GM08714 (cell line): ENCODE results near the gene CRYBB2.
"Not testable (repeated sequence)": the region's sequence is repeated elsewhere in the genome, so short reads cannot be mapped to it uniquely, and the experiment has no call there.

ENCODE experiments used
- H3K4me3 ChIP-seq: fragments of 200-500 bp; sonication (Bioruptor generic); 2 replicates; pipeline ENCODE4 v1.5.1; 2014; ENCODE audit warnings: mild to moderate bottlenecking, low read length, inconsistent platforms
- ZNF274 ChIP-seq: IDR thresholded peaks from 2 replicates; pipeline ENCODE4 v1.6.1; 2012; ENCODE audit warnings: mild to moderate bottlenecking, low read depth, low read length

The CRYBB2 gene

GRCh38 chr22:25207553-25208157 is 11.8 kb upstream of the CRYBB2 start:
- TF ChIP-seq ZNF274, result no peak
- H3K4me3 ChIP-seq, result no peak overlapping the region

DNA sequence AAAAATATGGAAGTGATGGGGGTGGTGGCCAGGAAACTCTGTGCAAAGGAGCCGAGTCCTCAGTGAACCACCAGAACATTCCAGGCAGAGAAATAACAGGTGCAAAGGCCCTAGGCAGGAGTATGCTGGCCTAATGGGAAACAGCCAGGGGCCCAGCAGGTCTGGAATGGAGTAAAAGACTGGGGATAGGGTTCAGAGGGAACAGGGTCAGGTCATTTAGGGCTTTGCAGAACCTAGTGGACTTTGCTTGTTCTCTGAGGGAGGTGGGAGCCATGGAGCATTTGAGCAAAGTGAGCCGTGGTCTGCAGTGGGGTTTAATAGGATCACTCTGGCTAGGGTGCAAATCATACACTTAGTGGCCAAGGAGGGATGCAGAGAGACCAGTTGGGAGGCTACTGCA is 11.1 kb upstream of the CRYBB2 start:
- TF ChIP-seq ZNF274, result no peak
- no peak overlapping the region for H3K4me3 ChIP-seq

GRCh38 chr22:25208743-25209505 is 10.5 kb upstream of the CRYBB2 start:
- no peak overlapping the region for H3K4me3 ChIP-seq
- no peak for TF ChIP-seq ZNF274

- no peak overlapping the region for H3K4me3 ChIP-seq
- TF ChIP-seq ZNF274, result no peak
Observed at GRCh38 chr22:25210793-25211192, 8.6 kb upstream of the CRYBB2 start.

DNA sequence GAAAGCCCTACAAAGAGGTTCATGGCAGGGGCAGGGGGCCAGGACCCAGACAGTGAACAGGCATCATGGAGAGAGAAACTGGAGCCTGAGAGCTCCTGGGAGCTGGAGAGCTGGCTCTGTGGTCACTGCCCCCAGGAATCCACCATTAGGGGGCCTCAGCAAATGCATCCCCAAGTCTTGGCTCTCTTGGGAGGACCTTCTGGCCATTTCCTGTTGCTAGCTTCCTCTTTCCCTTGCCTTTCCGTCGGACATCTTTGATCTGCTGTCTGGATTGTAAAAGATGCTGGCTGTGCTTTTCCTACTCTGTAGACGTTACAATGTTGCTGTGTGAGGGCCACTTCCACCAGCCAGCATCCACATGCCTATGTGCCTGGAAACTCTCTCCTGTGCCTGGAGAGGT is 7.1 kb upstream of the CRYBB2 start:
- H3K4me3 ChIP-seq, result no peak overlapping the region
- no peak for TF ChIP-seq ZNF274

DNA sequence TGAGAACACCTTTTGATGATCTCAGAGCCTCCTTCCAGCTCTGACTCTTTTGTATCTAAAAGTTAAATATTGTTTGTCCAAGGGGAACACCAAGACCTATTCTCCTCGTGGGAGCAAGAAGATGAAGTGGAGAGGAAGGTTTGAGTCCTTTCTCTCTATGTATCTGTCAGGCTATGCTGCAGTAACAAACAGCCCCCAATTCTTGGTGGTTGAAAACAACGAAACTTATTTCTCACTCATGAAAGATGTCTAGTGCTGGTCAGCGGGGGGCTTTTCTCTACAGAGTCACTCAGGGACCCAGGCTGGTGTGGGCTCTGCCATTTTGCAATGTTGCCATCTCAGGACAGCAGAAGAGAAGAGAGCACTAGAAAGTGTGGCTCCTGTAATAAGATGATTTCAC is 6.2 kb upstream of the CRYBB2 start:
- no peak overlapping the region for H3K4me3 ChIP-seq
- TF ChIP-seq ZNF274, result no peak

DNA sequence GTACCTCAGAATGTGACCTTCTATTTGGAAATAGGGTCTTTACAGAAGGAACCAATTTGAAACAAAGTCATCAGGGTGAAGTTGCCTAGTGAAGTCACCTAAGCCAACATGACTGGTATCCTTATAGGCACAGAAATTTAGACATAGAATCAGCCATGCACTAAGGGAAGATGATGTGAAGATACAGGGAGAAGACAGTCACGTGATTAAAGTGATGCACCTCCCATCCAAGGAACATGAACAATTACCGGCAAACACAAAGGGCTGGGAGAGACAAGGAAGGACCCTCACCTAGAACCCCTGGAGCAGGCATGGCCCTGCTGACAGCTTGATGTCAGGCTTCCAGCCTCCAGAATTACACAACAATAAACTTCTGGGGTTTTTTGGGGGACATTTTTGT is 3.2 kb upstream of the CRYBB2 start:
- TF ChIP-seq ZNF274, result no peak
- H3K4me3 ChIP-seq, result no peak overlapping the region

DNA sequence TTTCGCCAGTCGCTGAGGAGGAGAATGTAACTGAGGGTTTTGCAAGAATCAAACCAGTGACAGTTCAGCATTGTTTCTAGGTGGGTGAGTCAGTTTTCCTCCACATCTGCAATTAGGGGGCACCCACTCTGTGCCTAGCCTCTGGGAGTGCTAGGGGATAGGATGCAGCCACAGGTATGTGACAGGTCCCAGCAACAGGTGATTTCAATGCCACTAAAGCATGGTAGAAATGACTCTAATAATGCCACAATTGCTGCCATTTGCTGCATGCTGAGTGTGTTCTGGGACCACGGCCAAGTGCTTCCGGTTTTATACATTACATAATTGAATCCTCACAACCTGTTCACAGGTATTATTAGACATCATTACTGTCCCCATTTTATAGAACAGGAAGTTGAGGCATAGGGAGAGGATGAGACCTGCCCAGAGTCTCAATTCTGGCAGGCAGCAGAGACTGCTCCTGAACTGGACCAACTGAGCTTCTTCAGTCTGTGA is 556 bp downstream of the CRYBB2 start:
- H3K4me3 ChIP-seq, result no peak overlapping the region
- no peak for TF ChIP-seq ZNF274

GRCh38 chr22:25221790-25222189 is 2.4 kb downstream of the CRYBB2 start:
- TF ChIP-seq ZNF274, result no peak
- no peak overlapping the region for H3K4me3 ChIP-seq

GRCh38 chr22:25223269-25223850 is 3.9 kb downstream of the CRYBB2 start:
- no peak for TF ChIP-seq ZNF274

GRCh38 chr22:25228822-25229221 is 9.4 kb downstream of the CRYBB2 start:
- no peak overlapping the region for H3K4me3 ChIP-seq
- no peak for TF ChIP-seq ZNF274

More at GRCh38 chr22:25223269-25223850, 3.9 kb downstream of the CRYBB2 start:
- H3K4me3 ChIP-seq, result no peak overlapping the region

GRCh38 chr22:25230760-25231159 is 11.3 kb downstream of the CRYBB2 start:
- not testable (repeated sequence) for H3K4me3 ChIP-seq

- H3K4me3 ChIP-seq, result no peak overlapping the region
- TF ChIP-seq ZNF274, result no peak
Observed at GRCh38 chr22:25232301-25232700, 12.9 kb downstream of the CRYBB2 start.

- not testable (repeated sequence) for H3K4me3 ChIP-seq
Observed at GRCh38 chr22:25233706-25234105, 14.3 kb downstream of the CRYBB2 start.
